ENCODE measurements around the gene MRPS15.

GRCh38 chr1:36482724-36483388 is 18.7 kb upstream of the MRPS15 start, which contains the start of gene CSF3R:
- no peak for TF ChIP-seq CTCF (IDR thresholded peaks at IDR 0.05)
- no peak for TF ChIP-seq POLR2AphosphoS5 (IDR thresholded peaks at IDR 0.05; ENCODE audit: low read depth, low read length)
- no peak for TF ChIP-seq REST (IDR thresholded peaks at IDR 0.05; ENCODE audit: insufficient read depth in 1 of 2, low read depth in 2 of 2, low read length in 1 of 2)
- no peak for TF ChIP-seq SIN3A (IDR thresholded peaks at IDR 0.05; ENCODE audit: borderline replicate concordance, insufficient read depth, low read depth, low read length)
